Body of pancreas (tissue), 4 donors: ENCODE data around the gene IQCE. TPM values are rescaled to one million over a fixed set of nuclear protein-coding genes. Genes with fewer than 3 reads are reported as not detected.
"Not testable (repeated sequence)": the region's sequence is repeated elsewhere in the genome, so short reads cannot be mapped to it uniquely, and the experiment has no call there.

ENCODE experiments used
- ATAC-seq: fragments of 150-250 bp; one replicate; pipeline ENCODE4 v1.9.1; 2016
- DNase-seq, 4 donors: peaks; one replicate each; pipeline ENCODE4 v3.0.0-alpha.2; 2019
- H3K27ac ChIP-seq, 4 donors: fragments of 200-600 bp; sonication (generic); 1 replicate in 3 of 4; 2 replicates in 1 of 4; pipeline versions ENCODE4 v1.5.1 to v1.6.1; 2016 to 2019; ENCODE audit warnings: mild to moderate bottlenecking in 1 of 4, mixed read lengths in 1 of 4, moderate library complexity in 1 of 4
- H3K27me3 ChIP-seq, 2 donors: fragments of 200-600 bp; sonication (generic); one replicate each; pipeline ENCODE4 v1.6.0; 2016; ENCODE audit warnings: mild to moderate bottlenecking in 1 of 2
- H3K36me3 ChIP-seq, 2 donors: fragments of 200-600 bp; sonication (generic); replicated peaks in 1 of 2; 2 replicates each; pipeline ENCODE4 v1.5.1; 2016; ENCODE audit warnings: low read depth in 2 of 2; ENCODE audit not compliant: insufficient read depth in 1 of 2
- H3K4me1 ChIP-seq: fragments of 200-600 bp; sonication (generic); one replicate; pipeline ENCODE4 v1.6.0; 2016
- H3K4me3 ChIP-seq, 2 donors: fragments of 200-600 bp; sonication (generic); 1 replicate in 1 of 2; 2 replicates in 1 of 2; pipeline ENCODE4 v1.5.1; 2016 to 2019
- H3K9me3 ChIP-seq, 3 donors: fragments of 200-600 bp; sonication (generic); 1 replicate in 2 of 3; 2 replicates in 1 of 3; pipeline ENCODE4 v1.5.1; 2016
- CTCF ChIP-seq, 7 experiments: fragments of 450-650 bp in 4 of 7; fragments of 200-600 bp in 3 of 7; sonication (generic) in 3 of 7; IDR thresholded peaks; one replicate each; pipeline ENCODE4 v1.5.1; 2016 to 2019; ENCODE audit warnings: antibody characterized with exemption in 7 of 7
- POLR2A ChIP-seq, 3 donors: fragments of 450-650 bp; IDR thresholded peaks; one replicate each; pipeline ENCODE4 v1.6.1; 2016; ENCODE audit warnings: antibody characterized with exemption in 3 of 3, mild to moderate bottlenecking in 2 of 3
- WGBS, 2 donors: methylation state at CpG; one replicate each; pipeline ENCODE4 v1.1.5; 2017; 5-methylcytosine and 5-hydroxymethylcytosine counted together
- intact Hi-C: fragments of 100-400 bp; cut with DNase I; formaldehyde crosslinking; loops from one replicate; pipeline ENCODE4 v1.15.1; 2023
- total RNA-seq, 2 donors: library from RNA; depleted of rRNA; stranded (reverse); fragments of >200 nt; gene quantifications; one replicate each; pipeline ENCODE4 v1.1.0, GENCODE V29; 2016

Gene IQCE
- total RNA-seq, 2 donors from 2014 or later: 7.8 to 73.2 TPM

DNA sequence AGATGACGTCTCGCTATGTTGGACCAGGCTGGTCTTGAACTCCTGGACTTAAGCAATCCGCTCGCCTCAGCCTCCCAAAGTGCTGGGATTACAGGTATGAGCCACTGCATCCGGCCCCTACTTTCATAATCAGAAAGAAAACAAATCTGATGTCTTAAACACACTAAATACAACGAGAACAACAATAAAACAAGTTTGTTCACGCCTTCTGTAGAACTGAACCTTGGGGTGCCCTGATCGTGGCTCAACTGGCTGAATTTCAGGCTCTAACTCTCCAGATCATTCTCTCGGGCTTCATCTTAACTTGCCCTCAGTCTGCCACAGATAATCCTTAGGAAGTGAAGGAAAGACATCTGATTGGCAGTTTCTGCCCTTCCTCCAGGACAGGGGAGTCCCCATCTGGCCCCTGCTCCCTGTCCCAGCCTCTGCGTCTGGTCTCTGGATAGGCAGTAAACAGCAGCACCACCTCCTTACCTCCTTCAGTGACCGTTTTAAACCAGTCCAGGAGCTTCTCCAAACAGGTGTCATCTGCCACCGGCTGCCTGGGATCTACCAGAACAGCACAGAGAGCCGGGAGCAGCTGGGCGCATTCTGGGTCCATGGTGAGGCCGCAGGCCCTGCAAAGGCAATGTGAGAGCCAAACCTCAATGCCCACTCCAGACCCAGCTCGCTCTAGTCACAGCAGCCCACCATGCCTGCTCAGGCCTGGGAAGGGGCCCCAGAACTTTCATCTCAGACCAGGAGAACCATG lies 4.8 kb upstream of the IQCE start:
- no peaks in the 10 kb centered on the region for H3K9me3 ChIP-seq
- H3K4me1 ChIP-seq: peaks cover 32% of the 10 kb centered on the region
- intact Hi-C loops: no loop called here
- peaks cover 2 to 4% of the 10 kb centered on the region in 2 donors for H3K36me3 ChIP-seq
- DNase-seq: no peak
- 67 to 74% methylated on average over 16 of the region's 16 CpGs for WGBS, 2 donors
- no peak overlapping the region for H3K27ac ChIP-seq
- no peaks in the 10 kb centered on the region for H3K27me3 ChIP-seq
- H3K4me3 ChIP-seq: no peak overlapping the region
- no peak for ATAC-seq
- TF ChIP-seq CTCF (IDR thresholded peaks at IDR 0.05) (no peak), POLR2A (IDR thresholded peaks at IDR 0.05) (no peak)

DNA sequence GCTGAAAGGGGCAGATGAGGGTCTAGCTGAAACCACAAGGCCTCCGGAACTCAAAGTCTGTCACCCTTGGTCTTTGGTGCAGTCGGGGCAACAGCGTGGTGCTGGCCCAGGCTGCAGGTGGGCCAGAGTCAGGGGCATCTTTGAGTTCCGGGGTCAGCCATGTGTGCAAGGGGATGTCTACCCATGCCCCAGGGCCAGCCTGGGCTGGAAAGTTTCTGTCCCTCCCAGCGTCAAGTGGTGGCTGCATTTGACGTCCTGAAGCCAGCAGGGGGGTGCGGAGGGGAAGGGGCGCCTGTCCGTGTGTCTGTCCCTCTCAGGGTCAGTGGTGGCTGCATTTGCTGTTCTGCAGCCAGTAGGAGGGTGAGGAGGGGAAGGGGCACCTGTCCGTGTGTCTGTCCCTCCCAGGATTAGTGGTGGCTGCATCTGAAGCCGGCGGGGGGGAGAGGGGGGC lies 4.1 kb upstream of the IQCE start:
- peaks cover 0 to 2% of the 10 kb centered on the region in 2 donors for H3K36me3 ChIP-seq
- TF ChIP-seq CTCF (IDR thresholded peaks at IDR 0.05) (no peak), POLR2A (IDR thresholded peaks at IDR 0.05) (no peak)

GRCh38 chr7:2555121-2556052 lies 3.4 kb upstream of the IQCE start, which contains the start of gene BRAT1:
Gene BRAT1, minus strand, starts transcription at chr7:2555524. Its CDS starts 1,093 bp downstream, at chr7:2554431.
- intact Hi-C loops: no loop called here
- 0% methylated on average over 12 to 78 of the region's 79 CpGs for WGBS, 2 donors
- Histone ChIP-seq H3K4me3 (peak within 1 kb of the TSS; percentile 55 to 89), H3K27ac (peak within 1 kb of the TSS; percentile 90 to 100 (median 98)), H3K9me3 (no peaks in the 10 kb centered on the region), H3K4me1 (peaks cover 39% of the 10 kb centered on the region), H3K36me3 (peaks cover 0 to 2% of the 10 kb centered on the region in 2 donors), H3K27me3 (no peaks in the 10 kb centered on the region)
- TF ChIP-seq POLR2A (IDR thresholded peaks at IDR 0.05) (peak in 2 of 3 donors; percentile 61 to 73), CTCF (IDR thresholded peaks at IDR 0.05) (peak in 6 of 7 experiments; percentile 17 to 57 (median 34))
- ATAC-seq (peak; percentile 91), DNase-seq (peak; percentile 98 to 99 (median 98))

More for the DNA sequence above, 4.1 kb upstream of the IQCE start:
- no peak for ATAC-seq
- no peak for DNase-seq
- intact Hi-C loops: no loop called here
- Histone ChIP-seq H3K4me1 (peaks cover 33% of the 10 kb centered on the region), H3K4me3 (peak overlapping the region; percentile 55 to 89), H3K27ac (peak overlapping the region in 3 of 4 donors; percentile 95 to 100 (median 100)), H3K27me3 (no peaks in the 10 kb centered on the region), H3K9me3 (no peaks in the 10 kb centered on the region)
- WGBS, 2 donors: 0 to 3% methylated on average over 1 to 12 of the region's 12 CpGs

- DNase-seq (no peak), ATAC-seq (no peak)
- WGBS, 2 donors: 5 to 12% methylated on average over 9 to 52 of the region's 53 CpGs
- intact Hi-C loops: no loop called here
- Histone ChIP-seq H3K36me3 (no peaks in the 10 kb centered on the region), H3K27ac (peak overlapping the region; percentile 42 to 79 (median 68)), H3K4me3 (peak overlapping the region; percentile 66 to 73), H3K4me1 (peaks cover 28% of the 10 kb centered on the region), H3K9me3 (no peaks in the 10 kb centered on the region), H3K27me3 (no peaks in the 10 kb centered on the region)
- TF ChIP-seq CTCF (IDR thresholded peaks at IDR 0.05): no peak
These were observed 638 bp downstream of the IQCE start for GRCh38 chr7:2559283-2559950.

DNA sequence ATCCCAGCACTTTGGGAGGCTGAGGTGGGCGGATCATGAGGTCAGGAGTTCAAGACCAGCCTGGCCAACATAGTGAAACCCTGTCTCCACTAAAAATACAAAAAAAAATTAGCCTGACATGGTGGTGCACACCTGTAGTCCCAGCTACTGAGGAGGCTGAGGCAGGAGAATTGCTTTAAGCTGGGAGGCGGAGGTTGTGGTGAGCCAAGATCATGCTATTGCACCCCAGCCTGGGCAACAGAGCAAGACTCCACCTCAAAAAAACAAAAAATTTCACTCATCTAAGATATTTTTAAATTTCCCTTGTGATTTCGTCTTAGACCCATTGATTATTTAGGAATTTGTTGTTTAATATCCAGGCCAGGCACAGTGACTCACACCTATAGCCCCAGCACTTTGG lies 5.2 kb downstream of the IQCE start:
- H3K4me1 ChIP-seq, H3K4me3 ChIP-seq, DNase-seq, H3K36me3 ChIP-seq, H3K9me3 ChIP-seq, ATAC-seq, H3K27ac ChIP-seq, intact Hi-C loops, H3K27me3 ChIP-seq: not testable (repeated sequence)
- WGBS, 2 donors: 79 to 87% methylated on average over 3 of the region's 3 CpGs
